Esophagus muscularis mucosa (tissue), 4 donors: ENCODE measurements around the gene RBPJ. TPM values are rescaled to one million over a fixed set of nuclear protein-coding genes. Genes with fewer than 3 reads are reported as not detected.

Experiments
- DNase-seq: peaks from one replicate; pipeline ENCODE4 v3.0.0-alpha.2; 2017; ENCODE audit errors: extremely low spot score
- H3K27ac ChIP-seq, 4 donors: fragments of 200-600 bp; sonication (generic); replicated peaks in 1 of 4; 1 replicate in 3 of 4; 2 replicates in 1 of 4; pipeline ENCODE4 v1.5.1; 2016 to 2019; ENCODE audit warnings: mild to moderate bottlenecking in 1 of 4
- H3K27me3 ChIP-seq, 4 donors: fragments of 200-600 bp; sonication (generic); one replicate each; pipeline versions ENCODE4 v1.5.1 to v1.6.0; 2016 to 2019
- H3K36me3 ChIP-seq, 4 donors: fragments of 200-600 bp; sonication (generic); one replicate each; pipeline ENCODE4 v1.5.1; 2016 to 2019
- H3K4me1 ChIP-seq, 4 donors: fragments of 200-600 bp; sonication (generic); one replicate each; pipeline ENCODE4 v1.5.1; 2016 to 2019
- H3K4me3 ChIP-seq, 4 donors: fragments of 200-600 bp; sonication (generic); 1 replicate in 2 of 4; 2 replicates in 2 of 4; pipeline ENCODE4 v1.5.1; 2016 to 2019; ENCODE audit warnings: mild to moderate bottlenecking in 4 of 4, moderate library complexity in 1 of 4
- H3K9me3 ChIP-seq, 4 donors: fragments of 200-600 bp; sonication (generic); 1 replicate in 3 of 4; 2 replicates in 1 of 4; pipeline ENCODE4 v1.5.1; 2016 to 2019
- CTCF ChIP-seq, 3 experiments: fragments of 200-600 bp in 2 of 3; fragments of 450-650 bp in 1 of 3; sonication (generic) in 2 of 3; IDR thresholded peaks; one replicate each; pipeline ENCODE4 v1.5.1; 2017 to 2019; ENCODE audit warnings: antibody characterized with exemption in 3 of 3, mild to moderate bottlenecking in 2 of 3, moderate library complexity in 1 of 3
- EP300 ChIP-seq: sonication (generic); formaldehyde crosslinking; IDR thresholded peaks from one replicate; pipeline ENCODE4 v1.6.1; 2017; ENCODE audit warnings: antibody characterized with exemption
- POLR2A ChIP-seq: fragments of 450-650 bp; IDR thresholded peaks from one replicate; pipeline ENCODE4 v1.6.1; 2017; ENCODE audit warnings: antibody characterized with exemption, moderate library complexity, mild to moderate bottlenecking, low read depth
- POLR2AphosphoS5 ChIP-seq, 2 donors: sonication (generic); formaldehyde crosslinking; IDR thresholded peaks; one replicate each; pipeline ENCODE4 v1.6.1; 2017; ENCODE audit warnings: antibody characterized with exemption in 2 of 2
- WGBS: methylation state at CpG from one replicate; pipeline ENCODE4 v1.1.5; 2018; 5-methylcytosine and 5-hydroxymethylcytosine counted together
- intact Hi-C: fragments of 100-400 bp; cut with DNase I; formaldehyde crosslinking; loops from one replicate; pipeline ENCODE4 v1.15.1; 2023
- total RNA-seq, 4 donors: library from RNA; depleted of rRNA; stranded (reverse); fragments of >200 nt; gene quantifications; one replicate each; pipeline versions ENCODE4 v1.1.0 to v1.2.1, GENCODE V29; 2016

RBPJ gene
- total RNA-seq, 4 donors from 2014 or later = 49.7 to 75.2 (median 60.8) TPM

GRCh38 chr4:26451597-26451996 is 130.8 kb downstream of the RBPJ start:
- Histone ChIP-seq H3K36me3 (no peaks in the 10 kb centered on the region), H3K4me1 (no peaks in the 10 kb centered on the region), H3K4me3 (no peak overlapping the region), H3K27ac (no peak overlapping the region), H3K9me3 (peaks cover 0 to 8% (median 0%) of the 10 kb centered on the region in 4 donors), H3K27me3 (no peaks in the 10 kb centered on the region)
- peak; percentile 39 for DNase-seq
- TF ChIP-seq POLR2A (no peak), EP300 (no peak), POLR2AphosphoS5 (IDR thresholded peaks at IDR 0.05) (no peak), CTCF (IDR thresholded peaks at IDR 0.05) (no peak)
- WGBS = 89% methylated on average over 3 of the region's 3 CpGs
- intact Hi-C loops = no loop called here

- no peak for TF ChIP-seq CTCF (IDR thresholded peaks at IDR 0.05)
- TF ChIP-seq POLR2AphosphoS5 (IDR thresholded peaks at IDR 0.05) = no peak
- TF ChIP-seq EP300 = no peak
- TF ChIP-seq POLR2A = no peak
- H3K4me3 ChIP-seq = no peak overlapping the region
- DNase-seq = peak; percentile 87
- intact Hi-C loops = no loop called here
- 85% methylated on average over 15 of the region's 15 CpGs for WGBS
- no peak overlapping the region for H3K27ac ChIP-seq
- H3K36me3 ChIP-seq = no peaks in the 10 kb centered on the region
- no peaks in the 10 kb centered on the region for H3K27me3 ChIP-seq
- peaks cover 0 to 8% (median 0%) of the 10 kb centered on the region in 4 donors for H3K9me3 ChIP-seq
- H3K4me1 ChIP-seq = peaks cover 0 to 2% (median 0%) of the 10 kb centered on the region in 4 donors
Observed at GRCh38 chr4:26452565-26453531, 132.0 kb downstream of the RBPJ start.

GRCh38 chr4:26454961-26455360 is 134.1 kb downstream of the RBPJ start:
- 90% methylated on average over 3 of the region's 3 CpGs for WGBS
- peaks cover 0 to 8% (median 0%) of the 10 kb centered on the region in 4 donors for H3K9me3 ChIP-seq
- no peaks in the 10 kb centered on the region for H3K36me3 ChIP-seq
- intact Hi-C loops = loop anchor here (5.0 kb wide), 2 partner anchors 262 to 552 kb away; no protein-coding TSS in a partner anchor
- H3K27ac ChIP-seq = no peak overlapping the region
- TF ChIP-seq POLR2A (no peak), POLR2AphosphoS5 (IDR thresholded peaks at IDR 0.05) (no peak), EP300 (no peak), CTCF (IDR thresholded peaks at IDR 0.05) (no peak)
- no peak overlapping the region for H3K4me3 ChIP-seq
- peak; percentile 77 for DNase-seq
- H3K27me3 ChIP-seq = no peaks in the 10 kb centered on the region
- peaks cover 0 to 21% (median 13%) of the 10 kb centered on the region in 4 donors for H3K4me1 ChIP-seq

- H3K27ac ChIP-seq = no peak overlapping the region
- DNase-seq = peak; percentile 62
- H3K9me3 ChIP-seq = peaks cover 0 to 8% (median 0%) of the 10 kb centered on the region in 4 donors
- intact Hi-C loops = loop anchor here (5.0 kb wide), 2 partner anchors 262 to 552 kb away; no protein-coding TSS in a partner anchor
- H3K4me3 ChIP-seq = no peak overlapping the region
- no peak for TF ChIP-seq EP300
- no peak for TF ChIP-seq POLR2A
- no peak for TF ChIP-seq CTCF (IDR thresholded peaks at IDR 0.05)
- TF ChIP-seq POLR2AphosphoS5 (IDR thresholded peaks at IDR 0.05) = no peak
- H3K27me3 ChIP-seq = no peaks in the 10 kb centered on the region
- H3K36me3 ChIP-seq = no peaks in the 10 kb centered on the region
- 73% methylated on average over 1 of the region's 2 CpGs for WGBS
- H3K4me1 ChIP-seq = peaks cover 0 to 27% (median 18%) of the 10 kb centered on the region in 4 donors
Observed at GRCh38 chr4:26455571-26455970, 134.8 kb downstream of the RBPJ start.
